ENCODE measurements around the gene TSPAN4.

Gene TSPAN4

GRCh38 chr11:898540-899190, 56.0 kb downstream of the TSPAN4 start:
- TF ChIP-seq, protein P1, sequence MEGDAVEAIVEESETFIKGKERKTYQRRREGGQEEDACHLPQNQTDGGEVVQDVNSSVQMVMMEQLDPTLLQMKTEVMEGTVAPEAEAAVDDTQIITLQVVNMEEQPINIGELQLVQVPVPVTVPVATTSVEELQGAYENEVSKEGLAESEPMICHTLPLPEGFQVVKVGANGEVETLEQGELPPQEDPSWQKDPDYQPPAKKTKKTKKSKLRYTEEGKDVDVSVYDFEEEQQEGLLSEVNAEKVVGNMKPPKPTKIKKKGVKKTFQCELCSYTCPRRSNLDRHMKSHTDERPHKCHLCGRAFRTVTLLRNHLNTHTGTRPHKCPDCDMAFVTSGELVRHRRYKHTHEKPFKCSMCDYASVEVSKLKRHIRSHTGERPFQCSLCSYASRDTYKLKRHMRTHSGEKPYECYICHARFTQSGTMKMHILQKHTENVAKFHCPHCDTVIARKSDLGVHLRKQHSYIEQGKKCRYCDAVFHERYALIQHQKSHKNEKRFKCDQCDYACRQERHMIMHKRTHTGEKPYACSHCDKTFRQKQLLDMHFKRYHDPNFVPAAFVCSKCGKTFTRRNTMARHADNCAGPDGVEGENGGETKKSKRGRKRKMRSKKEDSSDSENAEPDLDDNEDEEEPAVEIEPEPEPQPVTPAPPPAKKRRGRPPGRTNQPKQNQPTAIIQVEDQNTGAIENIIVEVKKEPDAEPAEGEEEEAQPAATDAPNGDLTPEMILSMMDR (IDR thresholded peaks at IDR 0.05; ENCODE audit: insufficient read depth, low read length, missing control alignments), result peak; percentile 37
- H3K4me3 ChIP-seq (ENCODE audit: low read depth, low read length), result no peak overlapping the region
- POLR2A ChIA-PET, result no interaction called here
- no peak for DNase-seq (ENCODE audit: low read depth, low spot score)
- CTCF ChIA-PET, result interaction anchor here (1.2 to 1.6 kb wide), 4 partner anchors 12 to 80 kb away, joined by 3 to 7 read pairs (median 5); partner anchors contain the start of genes AP2A2 and PNPLA2

GRCh38 chr11:899724-900123, 57.1 kb downstream of the TSPAN4 start:
- CTCF ChIA-PET, result interaction anchor here (1.3 kb wide), 1 partner anchor 10 kb away, joined by 4 read pairs; no protein-coding TSS in a partner anchor

DNA sequence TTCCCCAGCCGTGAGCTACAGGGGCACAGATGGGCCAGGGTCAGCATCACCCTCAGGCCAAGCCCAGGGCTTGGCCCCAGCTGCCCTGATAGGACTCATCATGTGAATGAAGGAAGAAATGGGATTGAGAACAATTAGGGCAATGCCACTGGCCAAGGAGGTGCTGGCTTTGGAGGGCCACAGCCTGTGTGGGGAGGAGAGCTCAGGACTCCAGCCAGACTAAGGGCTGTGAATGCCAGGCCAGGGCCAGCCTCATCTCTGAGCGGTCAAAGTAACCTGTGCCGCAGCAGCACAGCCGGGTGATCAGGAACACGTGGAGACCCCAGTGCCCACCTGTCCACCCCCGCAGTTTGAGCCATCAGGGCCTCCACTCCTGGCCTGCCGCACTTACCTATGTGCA, 57.9 kb downstream of the TSPAN4 start:
- DNase-seq (ENCODE audit: low read depth, low spot score), result no peak
- TF ChIP-seq, protein P1 (IDR thresholded peaks at IDR 0.05; ENCODE audit: insufficient read depth, low read length, missing control alignments), result no peak
- ChIA-PET CTCF (interaction anchor here (1.3 to 1.4 kb wide), 2 partner anchors 9 to 24 kb away, joined by 4 read pairs; no protein-coding TSS in a partner anchor), POLR2A (no interaction called here)
- no peak overlapping the region for H3K4me3 ChIP-seq (ENCODE audit: low read depth, low read length)

More at GRCh38 chr11:899724-900123, 57.1 kb downstream of the TSPAN4 start:
- TF ChIP-seq, protein P1 (IDR thresholded peaks at IDR 0.05; ENCODE audit: insufficient read depth, low read length, missing control alignments), result no peak
- H3K4me3 ChIP-seq (ENCODE audit: low read depth, low read length), result no peak overlapping the region
- POLR2A ChIA-PET, result no interaction called here
- DNase-seq (ENCODE audit: low read depth, low spot score), result no peak

GRCh38 chr11:901452-902061, 58.9 kb downstream of the TSPAN4 start:
- no peak overlapping the region for H3K4me3 ChIP-seq (ENCODE audit: low read depth, low read length)
- CTCF ChIA-PET, result interaction anchor here (1.4 kb wide), 1 partner anchor 23 kb away, joined by 4 read pairs; no protein-coding TSS in a partner anchor
- DNase-seq (ENCODE audit: low read depth, low spot score), result no peak
- POLR2A ChIA-PET, result no interaction called here
- TF ChIP-seq, protein P1 (IDR thresholded peaks at IDR 0.05; ENCODE audit: insufficient read depth, low read length, missing control alignments), result no peak

- no peak overlapping the region for H3K4me3 ChIP-seq (ENCODE audit: low read depth, low read length)
- CTCF ChIA-PET, result interaction anchor here (2.3 kb wide), 1 partner anchor 21 kb away, joined by 6 read pairs; no protein-coding TSS in a partner anchor
- POLR2A ChIA-PET, result no interaction called here
- TF ChIP-seq, protein P1 (IDR thresholded peaks at IDR 0.05; ENCODE audit: insufficient read depth, low read length, missing control alignments), result no peak
- DNase-seq (ENCODE audit: low read depth, low spot score), result no peak
Observed at GRCh38 chr11:904380-904779, 61.7 kb downstream of the TSPAN4 start.

DNA sequence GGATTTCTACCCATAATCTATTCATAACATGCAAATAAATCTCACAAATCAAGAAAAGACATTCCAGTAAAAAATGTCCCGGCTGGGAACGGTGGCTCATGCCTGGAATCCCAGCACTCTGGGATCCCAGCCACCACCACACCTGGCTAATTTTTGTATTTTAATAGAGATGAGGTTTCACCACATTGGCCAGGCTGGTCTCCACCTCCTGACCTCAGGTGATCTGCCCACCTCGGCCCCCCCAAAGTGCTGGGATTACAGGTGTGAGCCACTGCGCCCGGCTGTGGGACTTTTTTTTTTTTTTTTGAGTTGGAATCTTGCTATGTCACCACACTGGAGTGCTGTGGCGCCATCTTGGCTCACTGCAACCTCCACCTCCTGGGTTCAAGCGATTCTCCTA, 63.3 kb downstream of the TSPAN4 start:
- CTCF ChIA-PET, result interaction anchor here (2.3 kb wide), 1 partner anchor 19 kb away, joined by 6 read pairs; no protein-coding TSS in a partner anchor
- no peak for DNase-seq (ENCODE audit: low read depth, low spot score)
- POLR2A ChIA-PET, result no interaction called here
- TF ChIP-seq, protein P1 (IDR thresholded peaks at IDR 0.05; ENCODE audit: insufficient read depth, low read length, missing control alignments), result no peak
- H3K4me3 ChIP-seq (ENCODE audit: low read depth, low read length), result no peak overlapping the region

Data from AG04449 (cell line).